GM19193 (cell line): ENCODE results near the gene KIFAP3.

Source experiments
- POLR2A ChIP-seq: IDR thresholded peaks from 4 replicates; pipeline ENCODE4 v1.6.1; 2011; ENCODE audit not compliant: insufficient read depth, insufficient read length; ENCODE audit errors: extremely low read depth

The KIFAP3 gene

DNA sequence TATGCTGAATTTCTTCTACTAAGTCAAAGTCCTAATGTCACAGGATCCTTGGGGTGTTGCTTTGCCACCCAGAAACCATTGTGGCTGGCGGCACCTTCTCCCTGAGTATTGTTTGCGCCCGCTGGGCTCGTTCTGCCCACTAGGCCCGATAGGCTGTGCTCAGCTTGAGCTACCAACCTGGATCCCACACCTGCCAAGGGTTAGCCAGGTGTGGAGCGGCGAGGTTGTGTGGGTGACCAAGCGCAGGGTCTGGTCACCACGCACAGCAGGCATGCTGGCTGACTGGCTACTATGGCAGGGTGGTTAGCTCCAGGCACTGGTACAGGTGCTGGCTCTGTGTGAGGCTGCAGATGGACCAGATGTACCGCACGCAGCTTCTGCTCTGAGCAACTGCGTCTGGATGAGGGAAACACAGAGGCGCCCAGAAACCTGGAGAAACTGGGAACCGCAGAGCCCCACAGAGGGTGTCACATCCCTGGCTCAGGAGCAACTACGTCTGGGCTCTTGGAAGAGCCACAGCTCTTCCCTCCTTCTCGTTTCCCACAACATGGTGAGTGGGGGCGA lies 130.4 kb downstream of the KIFAP3 start:
- no peak for TF ChIP-seq POLR2A

- TF ChIP-seq POLR2A = no peak
These were observed 132.3 kb downstream of the KIFAP3 start for GRCh38 chr1:169941982-169942830.

- TF ChIP-seq POLR2A = no peak
These were observed 140.3 kb downstream of the KIFAP3 start for GRCh38 chr1:169933984-169934725.

DNA sequence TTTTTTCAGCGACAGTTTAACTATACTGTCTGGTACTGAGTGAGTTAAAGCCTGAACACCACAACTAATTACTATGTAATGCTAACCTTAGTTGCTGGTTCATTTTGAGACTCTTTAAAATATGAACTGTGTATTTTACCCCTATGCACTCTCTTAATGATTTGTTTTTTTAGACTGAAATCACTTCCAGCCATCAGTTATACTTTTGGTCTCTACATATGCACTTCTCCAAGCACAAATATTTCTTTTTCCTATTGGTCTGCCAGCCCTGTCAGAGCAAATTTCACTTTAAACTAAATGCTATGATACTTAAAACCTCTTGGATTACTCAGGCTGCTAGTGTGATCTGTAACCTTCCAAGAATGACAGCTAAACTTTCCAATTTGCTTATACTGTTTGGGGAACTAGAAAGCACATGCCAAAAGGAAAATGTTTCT lies 142.7 kb downstream of the KIFAP3 start:
- no peak for TF ChIP-seq POLR2A

GRCh38 chr1:169929210-169929526 lies 145.3 kb downstream of the KIFAP3 start:
- no peak for TF ChIP-seq POLR2A

DNA sequence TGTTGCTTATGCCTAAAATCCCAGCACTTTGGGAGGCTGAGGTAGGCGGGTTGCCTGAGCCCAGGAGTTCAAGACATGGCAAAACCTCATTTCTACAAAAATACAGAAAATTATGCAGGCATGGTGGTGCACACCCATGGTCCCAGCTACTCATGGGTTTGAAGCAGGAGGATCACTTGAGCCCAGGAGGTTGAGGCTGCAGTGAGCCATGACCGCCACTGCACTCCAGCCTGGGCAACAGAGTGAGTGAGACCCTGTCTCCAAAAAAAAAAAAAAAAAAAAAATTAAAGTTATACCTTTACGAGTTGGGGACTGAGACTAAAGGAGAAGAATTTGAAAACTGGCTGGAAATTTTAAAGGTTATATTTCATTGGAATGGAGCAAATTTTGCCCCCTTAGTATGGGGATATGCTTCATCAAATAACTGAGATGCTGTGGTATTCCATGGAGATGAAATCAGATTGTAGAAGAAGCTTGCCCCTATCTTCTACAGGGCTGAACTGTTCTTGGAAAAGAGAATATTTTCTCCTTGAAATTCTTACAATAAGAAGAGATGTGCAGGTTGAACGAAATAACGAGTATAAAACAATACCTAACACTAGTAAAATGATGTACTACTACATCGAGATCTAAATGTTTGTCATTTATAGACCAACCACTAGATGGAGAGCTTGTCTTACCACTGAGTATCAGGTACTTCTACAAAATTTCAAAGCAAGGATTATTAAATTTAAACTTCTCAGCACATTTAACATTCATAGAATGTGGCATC lies 145.9 kb downstream of the KIFAP3 start:
- no peak for TF ChIP-seq POLR2A

GRCh38 chr1:169925505-169926482 lies 148.7 kb downstream of the KIFAP3 start:
- TF ChIP-seq POLR2A = no peak

- no peak for TF ChIP-seq POLR2A
These were observed 149.7 kb downstream of the KIFAP3 start for GRCh38 chr1:169924829-169925228.

GRCh38 chr1:169924063-169924462 lies 150.4 kb downstream of the KIFAP3 start:
- no peak for TF ChIP-seq POLR2A

GRCh38 chr1:169921080-169921479 lies 153.4 kb downstream of the KIFAP3 start:
- TF ChIP-seq POLR2A = no peak

- no peak for TF ChIP-seq POLR2A
These were observed 155.6 kb downstream of the KIFAP3 start for GRCh38 chr1:169918927-169919326.

DNA sequence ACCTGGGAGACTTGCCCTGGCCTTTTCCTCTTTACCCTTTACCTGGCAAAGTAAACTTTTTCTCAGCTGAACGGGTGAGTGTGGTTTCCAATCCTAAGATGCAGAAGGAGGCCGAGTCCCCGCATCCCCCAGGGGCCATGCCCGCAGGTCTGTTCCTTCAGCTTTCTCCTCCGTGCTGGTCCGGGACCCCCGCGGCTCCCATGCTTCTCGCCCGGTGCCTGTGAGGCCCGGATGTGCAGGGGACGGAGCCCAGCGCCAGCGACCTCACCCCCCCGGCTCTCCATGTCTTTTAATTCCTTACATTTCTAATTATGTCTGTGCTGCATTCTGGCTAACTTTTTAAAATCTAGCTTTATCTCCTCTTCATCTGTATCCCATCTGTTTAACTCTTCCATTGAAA lies 159.3 kb downstream of the KIFAP3 start:
- no peak for TF ChIP-seq POLR2A

GRCh38 chr1:169914531-169914930 lies 160.0 kb downstream of the KIFAP3 start:
- no peak for TF ChIP-seq POLR2A

DNA sequence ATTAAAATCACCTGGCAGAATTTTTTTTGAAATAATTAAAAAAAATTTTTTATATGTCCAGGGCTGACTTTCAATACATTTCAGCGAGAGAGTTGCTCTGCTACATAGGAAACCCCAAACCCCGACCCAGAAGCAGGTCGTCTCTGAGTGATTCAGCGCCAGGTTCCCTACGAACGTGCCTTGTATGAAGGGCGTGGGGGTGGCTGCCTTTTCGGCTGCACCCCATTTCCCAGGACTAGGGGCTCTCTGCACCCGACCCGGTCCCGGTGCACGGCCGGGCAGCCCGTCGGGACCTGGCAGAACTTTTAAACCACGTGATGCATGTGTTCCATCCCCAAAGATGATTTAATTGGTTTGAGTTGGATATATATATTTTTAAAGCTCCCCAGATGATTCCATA lies 165.0 kb downstream of the KIFAP3 start:
- no peak for TF ChIP-seq POLR2A

GRCh38 chr1:169906938-169907337 lies 167.6 kb downstream of the KIFAP3 start:
- TF ChIP-seq POLR2A = no peak

DNA sequence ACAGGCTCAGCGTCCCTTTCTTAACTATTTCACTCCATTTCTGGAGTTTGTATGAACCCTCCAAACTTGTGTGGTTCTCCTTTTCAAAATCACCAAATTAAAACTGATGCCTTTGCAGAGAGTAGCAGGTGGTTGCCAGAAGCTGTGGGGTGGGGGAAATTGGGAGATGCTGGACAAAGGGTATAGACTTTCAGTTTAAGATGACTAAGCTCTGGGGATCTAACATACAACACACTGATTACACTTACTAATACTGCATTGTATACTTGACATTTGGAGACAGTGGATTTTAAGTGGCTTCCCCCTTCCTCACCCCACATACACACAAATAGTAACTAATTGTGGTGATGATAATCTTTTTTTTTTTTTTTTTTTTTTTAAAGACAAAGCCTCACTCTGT lies 169.7 kb downstream of the KIFAP3 start:
- no peak for TF ChIP-seq POLR2A
